ENCODE measurements around the gene LCAT. TPM values are rescaled to one million over a fixed set of nuclear protein-coding genes. Genes with fewer than 3 reads are reported as not detected.

LCAT gene
- total and polyA plus RNA-seq, 2 experiments from 2014 or later: 13.7 to 18.9 TPM

DNA sequence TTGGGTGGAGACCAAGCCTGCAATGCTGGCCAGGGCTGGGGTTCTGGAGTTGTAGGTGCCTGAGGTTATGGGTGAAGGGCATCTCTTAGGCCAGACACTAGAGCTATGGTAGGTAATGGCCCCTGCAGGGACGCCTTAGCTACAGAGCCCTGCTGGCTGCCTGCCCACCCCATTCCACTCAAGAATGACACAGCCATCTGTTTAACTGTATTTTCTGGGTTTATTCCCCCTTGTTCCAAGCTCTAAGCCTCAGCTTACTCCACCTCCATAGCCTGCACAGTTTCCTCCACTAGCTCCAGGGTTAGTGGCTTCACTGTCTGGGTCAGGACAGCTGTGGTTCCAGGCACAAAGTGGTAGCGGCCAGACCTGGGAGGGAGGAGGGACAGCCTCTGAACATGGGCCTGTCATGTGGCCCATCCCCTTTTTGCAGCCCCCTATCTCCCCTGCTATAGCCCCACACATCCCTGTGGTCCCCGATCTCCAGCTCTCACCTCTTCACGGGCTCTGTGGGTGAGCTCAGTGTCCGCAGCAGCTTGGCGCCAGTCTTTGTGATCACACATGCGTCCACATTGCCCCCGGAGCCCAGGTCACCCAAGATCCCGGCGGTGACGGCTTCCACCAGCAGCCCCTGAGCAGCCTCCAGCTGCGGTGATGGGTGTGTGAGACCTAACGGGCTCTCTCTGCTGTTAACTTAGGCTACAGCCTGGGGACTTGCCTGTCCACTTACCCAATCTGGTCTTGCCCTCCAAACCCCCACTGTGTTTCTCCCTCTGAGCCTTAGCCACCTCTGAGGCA is 9.4 kb downstream of the LCAT start:
- H3F3A ChIP-seq (replicated peaks; ENCODE audit: low read depth): peaks cover 7% of the 10 kb centered on the region; the same call in 1 of the 2 replicates
- no peak overlapping the region for H2AFZ ChIP-seq
- Mint-ChIP-seq H3K9me3 (0 out of 3 replicates have a peak, but pooled peaks cover 3% of the 10 kb centered on the region), H3K27me3 (ENCODE audit: insufficient read depth, low read depth, poor library complexity) (peaks cover 41% of the 10 kb centered on the region), H3K4me1 (peaks cover 21% of the 10 kb centered on the region), H3K27ac (peak overlapping the region; percentile 84; the same call in 1 of the 2 replicates), H3K4me3 (peak overlapping the region; percentile 100), H3K36me3 (ENCODE audit: low read depth) (peaks cover 20% of the 10 kb centered on the region; the same call in 2 of the 3 replicates)
- DNase-seq (ENCODE audit: low spot score) (no peak), ATAC-seq (no peak)
- peaks cover 3% of the 10 kb centered on the region for H4K20me1 ChIP-seq (replicated peaks; ENCODE audit: insufficient read depth)
- H3K27ac ChIP-seq (ENCODE audit: low read depth): no peak overlapping the region
- H3K4me1 ChIP-seq (ENCODE audit: insufficient read depth): peaks cover 10% of the 10 kb centered on the region; the same call in 1 of the 2 replicates
- H3K36me3 ChIP-seq (ENCODE audit: insufficient read depth): no peaks in the 10 kb centered on the region
- H3K4me3 ChIP-seq: peak overlapping the region; percentile 98
- TF ChIP-seq, protein P1, sequence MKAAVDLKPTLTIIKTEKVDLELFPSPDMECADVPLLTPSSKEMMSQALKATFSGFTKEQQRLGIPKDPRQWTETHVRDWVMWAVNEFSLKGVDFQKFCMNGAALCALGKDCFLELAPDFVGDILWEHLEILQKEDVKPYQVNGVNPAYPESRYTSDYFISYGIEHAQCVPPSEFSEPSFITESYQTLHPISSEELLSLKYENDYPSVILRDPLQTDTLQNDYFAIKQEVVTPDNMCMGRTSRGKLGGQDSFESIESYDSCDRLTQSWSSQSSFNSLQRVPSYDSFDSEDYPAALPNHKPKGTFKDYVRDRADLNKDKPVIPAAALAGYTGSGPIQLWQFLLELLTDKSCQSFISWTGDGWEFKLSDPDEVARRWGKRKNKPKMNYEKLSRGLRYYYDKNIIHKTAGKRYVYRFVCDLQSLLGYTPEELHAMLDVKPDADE (IDR thresholded peaks at IDR 0.05): no peak
- TF ChIP-seq NANOG (IDR thresholded peaks at IDR 0.05; ENCODE audit: borderline replicate concordance) (no peak), POLR2AphosphoS5 (IDR thresholded peaks at IDR 0.05; ENCODE audit: low read depth) (peak; percentile 32), STAT1 (IDR thresholded peaks at IDR 0.05; ENCODE audit: unreplicated experiment) (no peak), JUNB (IDR thresholded peaks at IDR 0.05; ENCODE audit: unreplicated experiment) (no peak), ZNF331 (CRISPR knock-in tag; IDR thresholded peaks at IDR 0.05; ENCODE audit: low read depth) (no peak), ZNF114 (CRISPR knock-in tag; IDR thresholded peaks at IDR 0.05) (no peak)
- no peaks in the 10 kb centered on the region for H3K27me3 ChIP-seq (ENCODE audit: insufficient read depth)
- H3K9me2 ChIP-seq (ENCODE audit: insufficient read depth): no peaks in the 10 kb centered on the region
- H3K79me2 ChIP-seq (replicated peaks; ENCODE audit: insufficient read depth): peaks cover 5% of the 10 kb centered on the region; the same call in 1 of the 2 replicates
- peak overlapping the region; percentile 99 for H3K4me2 ChIP-seq

DNA sequence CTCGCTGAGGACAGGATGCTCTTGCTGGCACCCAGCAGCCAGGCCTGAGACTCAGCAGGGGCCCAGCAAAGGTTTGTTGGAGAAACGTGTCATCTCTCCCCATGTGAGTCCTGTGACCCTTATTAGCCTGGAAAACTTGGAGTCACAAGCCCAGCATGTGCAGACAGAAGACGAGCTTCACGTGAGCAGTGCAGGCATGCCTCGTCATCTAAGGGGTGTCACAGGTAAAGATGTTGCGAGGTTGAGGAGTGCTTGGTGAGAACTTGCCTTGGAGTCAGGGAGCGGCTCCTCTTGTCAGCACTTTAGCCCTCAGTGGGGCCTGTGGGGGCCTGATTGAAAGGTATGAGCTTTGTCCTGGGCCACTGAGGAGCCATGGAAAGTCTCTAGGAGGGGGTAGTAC is 10.1 kb downstream of the LCAT start:
- Histone ChIP-seq H4K20me1 (replicated peaks; ENCODE audit: insufficient read depth) (peaks cover 3% of the 10 kb centered on the region), H3K27ac (ENCODE audit: low read depth) (no peak overlapping the region), H3K36me3 (ENCODE audit: insufficient read depth) (no peaks in the 10 kb centered on the region), H3K79me2 (replicated peaks; ENCODE audit: insufficient read depth) (peaks cover 5% of the 10 kb centered on the region; the same call in 1 of the 2 replicates), H3K4me2 (no peak overlapping the region; the same call in 1 of the 2 replicates), H2AFZ (no peak overlapping the region), H3F3A (replicated peaks; ENCODE audit: low read depth) (peaks cover 7% of the 10 kb centered on the region; the same call in 1 of the 2 replicates), H3K9me2 (ENCODE audit: insufficient read depth) (no peaks in the 10 kb centered on the region), H3K4me3 (no peak overlapping the region; the same call in 1 of the 2 replicates), H3K27me3 (ENCODE audit: insufficient read depth) (no peaks in the 10 kb centered on the region), H3K4me1 (ENCODE audit: insufficient read depth) (peaks cover 10% of the 10 kb centered on the region; the same call in 1 of the 2 replicates)
- DNase-seq (ENCODE audit: low spot score): no peak
- Mint-ChIP-seq H3K27ac (no peak overlapping the region), H3K4me3 (peak overlapping the region; percentile 100; the same call in 2 of the 3 replicates), H3K27me3 (ENCODE audit: insufficient read depth, low read depth, poor library complexity) (peaks cover 38% of the 10 kb centered on the region), H3K36me3 (ENCODE audit: low read depth) (peaks cover 20% of the 10 kb centered on the region; the same call in 2 of the 3 replicates), H3K4me1 (peaks cover 21% of the 10 kb centered on the region), H3K9me3 (0 out of 3 replicates have a peak, but pooled peaks cover 3% of the 10 kb centered on the region)
- ATAC-seq: no peak
- TF ChIP-seq NANOG (IDR thresholded peaks at IDR 0.05; ENCODE audit: borderline replicate concordance) (no peak), POLR2AphosphoS5 (IDR thresholded peaks at IDR 0.05; ENCODE audit: low read depth) (no peak), STAT1 (IDR thresholded peaks at IDR 0.05; ENCODE audit: unreplicated experiment) (no peak), ZNF114 (CRISPR knock-in tag; IDR thresholded peaks at IDR 0.05) (no peak), JUNB (IDR thresholded peaks at IDR 0.05; ENCODE audit: unreplicated experiment) (no peak), EZH2phosphoT487 (IDR thresholded peaks at IDR 0.05; ENCODE audit: unreplicated experiment) (no peak), EZH2 (IDR thresholded peaks at IDR 0.05; ENCODE audit: low read depth, unreplicated experiment) (no peak), CREB1 (CRISPR knock-in tag; IDR thresholded peaks at IDR 0.05; ENCODE audit: low read depth) (no peak)
- TF ChIP-seq, protein P1 (IDR thresholded peaks at IDR 0.05): no peak
- TF ChIP-seq, protein P2, sequence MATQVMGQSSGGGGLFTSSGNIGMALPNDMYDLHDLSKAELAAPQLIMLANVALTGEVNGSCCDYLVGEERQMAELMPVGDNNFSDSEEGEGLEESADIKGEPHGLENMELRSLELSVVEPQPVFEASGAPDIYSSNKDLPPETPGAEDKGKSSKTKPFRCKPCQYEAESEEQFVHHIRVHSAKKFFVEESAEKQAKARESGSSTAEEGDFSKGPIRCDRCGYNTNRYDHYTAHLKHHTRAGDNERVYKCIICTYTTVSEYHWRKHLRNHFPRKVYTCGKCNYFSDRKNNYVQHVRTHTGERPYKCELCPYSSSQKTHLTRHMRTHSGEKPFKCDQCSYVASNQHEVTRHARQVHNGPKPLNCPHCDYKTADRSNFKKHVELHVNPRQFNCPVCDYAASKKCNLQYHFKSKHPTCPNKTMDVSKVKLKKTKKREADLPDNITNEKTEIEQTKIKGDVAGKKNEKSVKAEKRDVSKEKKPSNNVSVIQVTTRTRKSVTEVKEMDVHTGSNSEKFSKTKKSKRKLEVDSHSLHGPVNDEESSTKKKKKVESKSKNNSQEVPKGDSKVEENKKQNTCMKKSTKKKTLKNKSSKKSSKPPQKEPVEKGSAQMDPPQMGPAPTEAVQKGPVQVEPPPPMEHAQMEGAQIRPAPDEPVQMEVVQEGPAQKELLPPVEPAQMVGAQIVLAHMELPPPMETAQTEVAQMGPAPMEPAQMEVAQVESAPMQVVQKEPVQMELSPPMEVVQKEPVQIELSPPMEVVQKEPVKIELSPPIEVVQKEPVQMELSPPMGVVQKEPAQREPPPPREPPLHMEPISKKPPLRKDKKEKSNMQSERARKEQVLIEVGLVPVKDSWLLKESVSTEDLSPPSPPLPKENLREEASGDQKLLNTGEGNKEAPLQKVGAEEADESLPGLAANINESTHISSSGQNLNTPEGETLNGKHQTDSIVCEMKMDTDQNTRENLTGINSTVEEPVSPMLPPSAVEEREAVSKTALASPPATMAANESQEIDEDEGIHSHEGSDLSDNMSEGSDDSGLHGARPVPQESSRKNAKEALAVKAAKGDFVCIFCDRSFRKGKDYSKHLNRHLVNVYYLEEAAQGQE (IDR thresholded peaks at IDR 0.05; ENCODE audit: unreplicated experiment): no peak
- TF ChIP-seq, protein P3, sequence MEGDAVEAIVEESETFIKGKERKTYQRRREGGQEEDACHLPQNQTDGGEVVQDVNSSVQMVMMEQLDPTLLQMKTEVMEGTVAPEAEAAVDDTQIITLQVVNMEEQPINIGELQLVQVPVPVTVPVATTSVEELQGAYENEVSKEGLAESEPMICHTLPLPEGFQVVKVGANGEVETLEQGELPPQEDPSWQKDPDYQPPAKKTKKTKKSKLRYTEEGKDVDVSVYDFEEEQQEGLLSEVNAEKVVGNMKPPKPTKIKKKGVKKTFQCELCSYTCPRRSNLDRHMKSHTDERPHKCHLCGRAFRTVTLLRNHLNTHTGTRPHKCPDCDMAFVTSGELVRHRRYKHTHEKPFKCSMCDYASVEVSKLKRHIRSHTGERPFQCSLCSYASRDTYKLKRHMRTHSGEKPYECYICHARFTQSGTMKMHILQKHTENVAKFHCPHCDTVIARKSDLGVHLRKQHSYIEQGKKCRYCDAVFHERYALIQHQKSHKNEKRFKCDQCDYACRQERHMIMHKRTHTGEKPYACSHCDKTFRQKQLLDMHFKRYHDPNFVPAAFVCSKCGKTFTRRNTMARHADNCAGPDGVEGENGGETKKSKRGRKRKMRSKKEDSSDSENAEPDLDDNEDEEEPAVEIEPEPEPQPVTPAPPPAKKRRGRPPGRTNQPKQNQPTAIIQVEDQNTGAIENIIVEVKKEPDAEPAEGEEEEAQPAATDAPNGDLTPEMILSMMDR (conservative IDR thresholded peaks at IDR 0.05; ENCODE audit: low read depth in 2 of 2): no peak

Data from GM23338 (cell line).